Neuronal stem cell (in vitro differentiated cells): Measurements from ENCODE around the gene KMT2C.

Source experiments
- DNase-seq: peaks from one replicate; pipeline ENCODE4 v3.0.0-alpha.2; 2013; ENCODE audit warnings: low spot score
- H2AFZ ChIP-seq: one replicate; pipeline ENCODE4 v1.6.1; 2013; ENCODE audit warnings: mild to moderate bottlenecking, low read length, inconsistent platforms
- H2AK5ac ChIP-seq: 2 replicates; pipeline ENCODE4 v1.6.1; 2013; ENCODE audit warnings: low read depth, mild to moderate bottlenecking, inconsistent platforms, low read length, moderate library complexity, mixed read lengths
- H2BK120ac ChIP-seq: 2 replicates; pipeline ENCODE4 v1.6.1; 2013; ENCODE audit warnings: low read depth, mild to moderate bottlenecking, inconsistent platforms, low read length, moderate library complexity, mixed read lengths
- H2BK12ac ChIP-seq: one replicate; pipeline ENCODE4 v1.6.1; 2013; ENCODE audit warnings: low read length, inconsistent platforms
- H2BK15ac ChIP-seq: 2 replicates; pipeline ENCODE4 v1.6.1; 2013; ENCODE audit warnings: mild to moderate bottlenecking, low read length, inconsistent platforms, mixed read lengths
- H2BK5ac ChIP-seq: one replicate; pipeline ENCODE4 v1.6.1; 2013; ENCODE audit warnings: inconsistent platforms, mild to moderate bottlenecking, low read length, moderate library complexity
- H3K14ac ChIP-seq: one replicate; pipeline ENCODE4 v1.6.1; 2013; ENCODE audit warnings: low read length, inconsistent platforms
- H3K18ac ChIP-seq: 2 replicates; pipeline ENCODE4 v1.6.1; 2013; ENCODE audit warnings: low read length, inconsistent platforms
- H3K23ac ChIP-seq: 2 replicates; pipeline ENCODE4 v1.6.1; 2013; ENCODE audit warnings: low read depth, mild to moderate bottlenecking, mixed read lengths, low read length, inconsistent platforms; ENCODE audit not compliant: poor library complexity
- H3K27ac ChIP-seq: replicated peaks from 3 replicates; pipeline ENCODE4 v1.5.1; 2013; ENCODE audit warnings: low read length, inconsistent platforms
- H3K27me3 ChIP-seq, 3 experiments: 2 replicates each; pipeline ENCODE4 v1.6.1; 2013; ENCODE audit warnings: low read length in 3 of 3, mild to moderate bottlenecking in 2 of 3, inconsistent platforms in 1 of 3, low read depth in 1 of 3, mixed read lengths in 1 of 3, moderate library complexity in 1 of 3; ENCODE audit not compliant: control insufficient read depth in 3 of 3, insufficient read depth in 3 of 3
- H3K36me3 ChIP-seq, 2 donors: replicated peaks in 1 of 2; 2 replicates each; pipeline ENCODE4 v1.6.1; 2013; ENCODE audit warnings: low read length in 2 of 2; ENCODE audit not compliant: control insufficient read depth in 2 of 2, insufficient read depth in 2 of 2
- H3K4ac ChIP-seq: 2 replicates; pipeline ENCODE4 v1.6.1; 2013; ENCODE audit warnings: inconsistent platforms, mild to moderate bottlenecking, low read length, moderate library complexity
- H3K4me1 ChIP-seq, 2 donors: 1 replicate in 1 of 2; 2 replicates in 1 of 2; pipeline ENCODE4 v1.6.1; 2013; ENCODE audit warnings: low read length in 2 of 2, low read depth in 1 of 2; ENCODE audit not compliant: control insufficient read depth in 2 of 2, insufficient read depth in 1 of 2
- H3K4me2 ChIP-seq: one replicate; pipeline ENCODE4 v1.6.1; 2013; ENCODE audit warnings: mild to moderate bottlenecking, low read length, inconsistent platforms; ENCODE audit not compliant: insufficient read depth, poor library complexity, severe bottlenecking
- H3K4me3 ChIP-seq, 2 donors: 2 replicates each; pipeline ENCODE4 v1.5.1; 2013; ENCODE audit warnings: low read length in 2 of 2, mild to moderate bottlenecking in 2 of 2, inconsistent platforms in 1 of 2, moderate library complexity in 1 of 2
- H3K79me1 ChIP-seq: one replicate; pipeline ENCODE4 v1.6.1; 2013; ENCODE audit warnings: low read depth, mild to moderate bottlenecking, inconsistent platforms, low read length, moderate library complexity
- H3K9ac ChIP-seq: one replicate; pipeline ENCODE4 v1.6.1; 2013; ENCODE audit warnings: mild to moderate bottlenecking, low read depth, low read length, inconsistent platforms; ENCODE audit not compliant: poor library complexity
- H3K9me3 ChIP-seq, 2 donors: replicated peaks in 1 of 2; 2 replicates each; pipeline versions ENCODE3 to v1.6.1; 2013; ENCODE audit warnings: low read length in 2 of 2, mild to moderate bottlenecking in 2 of 2, inconsistent platforms in 1 of 2, low read depth in 1 of 2, mixed read lengths in 1 of 2, moderate library complexity in 1 of 2; ENCODE audit not compliant: control insufficient read depth in 2 of 2, insufficient read depth in 1 of 2
- H4K8ac ChIP-seq: one replicate; pipeline ENCODE4 v1.6.1; 2013; ENCODE audit warnings: low read depth, mild to moderate bottlenecking, inconsistent platforms, low read length, moderate library complexity
- H4K91ac ChIP-seq: one replicate; pipeline ENCODE4 v1.6.1; 2013; ENCODE audit warnings: low read length, low read depth, mild to moderate bottlenecking, inconsistent platforms; ENCODE audit not compliant: poor library complexity
- WGBS, 2 donors: extraction: QIAGEN DNeasy Blood & Tissue Kit; methylation state at CpG; one replicate each; pipeline ENCODE4 v1.1.7; 2013; ENCODE audit warnings: missing lambda C conversion rate in 2 of 2, mixed read lengths in 1 of 2; ENCODE audit not compliant: insufficient read length in 2 of 2, insufficient replicate concordance in 1 of 2; ENCODE audit errors: extremely low coverage in 2 of 2; 5-methylcytosine and 5-hydroxymethylcytosine counted together

KMT2C gene

DNA sequence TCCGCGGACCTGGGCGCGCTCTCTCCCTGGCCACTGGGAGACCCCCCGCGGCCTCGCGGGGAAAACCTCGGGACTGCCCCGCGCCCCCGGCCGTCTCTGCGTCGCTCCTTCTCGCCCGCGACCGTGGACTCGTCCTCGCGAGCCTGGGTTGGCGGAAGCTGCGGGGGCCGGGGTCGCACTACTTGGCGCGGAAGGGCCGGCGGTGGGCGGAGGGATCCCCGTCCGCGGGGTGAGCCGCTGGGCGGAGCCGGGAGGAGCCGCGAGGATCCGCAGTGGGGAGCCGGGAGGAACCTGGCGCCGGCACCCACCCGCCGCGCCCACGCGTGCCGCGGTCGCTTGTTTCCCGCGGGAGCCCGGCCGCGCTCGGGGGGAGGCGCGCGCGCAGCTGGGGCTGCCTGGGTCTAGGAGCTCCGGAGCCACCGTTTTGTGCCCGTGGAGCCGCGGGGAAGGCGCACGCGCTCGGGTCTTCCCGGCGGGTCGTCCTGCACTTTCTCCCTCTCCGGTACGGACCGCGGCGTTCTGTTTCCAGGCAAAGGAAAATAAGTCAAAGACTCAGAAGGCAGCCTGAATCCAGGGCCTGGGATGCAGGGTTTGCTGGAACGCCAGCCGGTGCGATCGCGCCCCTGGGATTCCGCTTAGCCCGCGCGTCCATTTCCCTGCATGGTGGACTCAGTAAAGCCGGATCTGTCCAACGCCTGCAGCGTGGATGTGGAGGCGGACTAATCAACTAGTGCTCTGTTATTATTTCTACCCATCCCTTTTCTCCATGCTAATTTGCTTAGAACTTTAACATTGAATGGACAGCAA, 28.7 kb upstream of the KMT2C start:
- peaks cover 0 to 5% of the 10 kb centered on the region in 2 donors for H3K4me1 ChIP-seq
- peak overlapping the region; percentile 99 for H2AFZ ChIP-seq
- H3K4me3 ChIP-seq, result peak overlapping the region; percentile 92 to 95
- H2BK5ac ChIP-seq, result peak overlapping the region; percentile 53
- no CpG with 5 or more reads among the region's 91 CpGs for WGBS, 2 donors
- peak overlapping the region; percentile 80 for H3K4me2 ChIP-seq
- H3K9ac ChIP-seq, result peak overlapping the region; percentile 92
- H3K14ac ChIP-seq, result peak overlapping the region; percentile 75
- H4K91ac ChIP-seq, result peak overlapping the region; percentile 92
- H2BK120ac ChIP-seq, result peak overlapping the region; percentile 89
- H3K18ac ChIP-seq, result peak overlapping the region; percentile 90
- H3K4ac ChIP-seq, result no peak overlapping the region
- peaks cover 5% of the 10 kb centered on the region for H3K79me1 ChIP-seq
- H3K27me3 ChIP-seq, result no peaks in the 10 kb centered on the region
- peak overlapping the region; percentile 98 for H3K23ac ChIP-seq
- peak; percentile 43 for DNase-seq
- peak overlapping the region; percentile 90 for H3K27ac ChIP-seq
- peaks cover 0 to 2% of the 10 kb centered on the region in 2 donors for H3K9me3 ChIP-seq
- H2BK12ac ChIP-seq, result no peak overlapping the region
- H2AK5ac ChIP-seq, result peak overlapping the region; percentile 40
- H4K8ac ChIP-seq, result no peak overlapping the region
- H3K36me3 ChIP-seq, result no peaks in the 10 kb centered on the region
- H2BK15ac ChIP-seq, result peak overlapping the region; percentile 87

DNA sequence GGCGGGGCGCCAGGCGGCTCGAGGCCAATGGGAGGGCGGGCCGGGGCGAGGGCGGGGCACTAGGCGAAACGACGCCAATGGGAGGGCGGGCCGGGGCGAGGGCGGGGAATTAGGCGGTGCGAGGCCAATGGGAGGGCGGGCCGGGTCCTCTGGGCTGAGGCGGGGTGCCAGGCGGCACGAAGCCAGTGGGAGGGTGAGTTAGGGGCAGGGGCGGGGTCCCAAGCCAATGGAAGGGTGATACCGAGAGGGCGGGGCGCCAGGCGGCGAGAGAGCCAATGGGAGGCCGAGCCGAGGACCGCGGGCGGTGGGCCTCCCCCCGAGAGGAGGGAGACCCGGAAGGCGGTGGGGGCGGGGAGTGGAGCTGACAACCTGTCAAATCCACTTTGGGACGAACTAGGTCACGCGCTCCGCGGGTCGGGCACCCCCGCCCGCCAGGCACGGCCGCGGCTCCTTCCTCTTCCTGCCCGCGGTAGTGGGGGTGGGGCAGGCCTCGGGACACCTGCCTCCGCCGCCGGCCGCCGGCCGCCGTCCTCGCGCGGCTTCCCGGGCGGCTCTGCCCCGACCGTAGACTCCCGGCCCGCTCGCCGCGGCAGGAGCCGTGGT, 28.0 kb upstream of the KMT2C start:
- no peak overlapping the region for H4K91ac ChIP-seq
- no peak overlapping the region for H2AK5ac ChIP-seq
- peak overlapping the region; percentile 21 for H3K14ac ChIP-seq
- peak overlapping the region; percentile 89 for H2BK120ac ChIP-seq
- H3K4ac ChIP-seq, result no peak overlapping the region
- H4K8ac ChIP-seq, result no peak overlapping the region
- peak overlapping the region; percentile 98 for H3K23ac ChIP-seq
- H3K4me2 ChIP-seq, result peak overlapping the region; percentile 80
- H2AFZ ChIP-seq, result peak overlapping the region; percentile 99
- H2BK15ac ChIP-seq, result peak overlapping the region; percentile 75
- H3K27ac ChIP-seq, result peak overlapping the region; percentile 90
- peaks cover 0 to 2% of the 10 kb centered on the region in 2 donors for H3K9me3 ChIP-seq
- H2BK5ac ChIP-seq, result peak overlapping the region; percentile 53
- peak; percentile 99 for DNase-seq
- H2BK12ac ChIP-seq, result no peak overlapping the region
- peaks cover 0 to 5% of the 10 kb centered on the region in 2 donors for H3K4me1 ChIP-seq
- H3K4me3 ChIP-seq, result peak overlapping the region; percentile 92 to 95
- WGBS, 2 donors, result no CpG with 5 or more reads among the region's 71 CpGs
- no peaks in the 10 kb centered on the region for H3K36me3 ChIP-seq
- peak overlapping the region; percentile 90 for H3K18ac ChIP-seq
- peak overlapping the region; percentile 92 for H3K9ac ChIP-seq
- no peaks in the 10 kb centered on the region for H3K27me3 ChIP-seq
- H3K79me1 ChIP-seq, result peaks cover 6% of the 10 kb centered on the region

DNA sequence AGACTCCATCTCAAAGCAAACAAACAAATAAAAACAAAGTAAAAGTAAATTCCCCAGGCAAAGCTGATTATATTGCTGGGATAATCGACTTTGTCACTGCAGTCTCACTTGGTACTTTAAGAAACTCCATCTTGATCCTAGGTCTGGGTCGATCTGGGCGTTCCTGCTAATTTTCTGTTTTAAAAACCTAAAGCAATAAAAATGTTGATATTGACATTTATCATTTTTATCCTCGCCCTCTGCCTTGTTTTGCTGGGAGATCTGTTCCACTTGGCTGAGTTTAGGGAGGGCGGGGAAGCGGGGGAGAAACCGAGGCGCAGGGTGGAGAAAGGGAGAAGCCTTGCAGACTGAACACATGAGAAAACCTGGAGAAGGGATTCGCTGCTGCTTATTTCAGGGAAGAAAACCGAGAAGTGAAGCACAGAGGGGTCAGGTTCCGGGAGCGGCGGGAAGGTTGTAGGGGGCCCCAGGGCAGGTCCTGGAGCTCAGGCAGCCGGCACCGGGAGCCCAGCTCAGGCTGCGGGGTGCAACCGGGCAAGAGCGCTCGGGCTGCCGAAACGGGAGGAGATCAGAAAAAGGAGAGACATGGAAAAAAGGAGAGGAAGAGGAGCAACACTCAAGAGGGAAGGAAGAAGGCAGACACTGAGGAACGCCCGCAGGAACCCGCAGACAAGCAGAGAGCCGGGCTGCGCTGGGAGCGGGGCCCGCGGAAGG, 27.3 kb upstream of the KMT2C start:
- Histone ChIP-seq H3K23ac (no peak overlapping the region), H3K36me3 (no peaks in the 10 kb centered on the region), H3K27ac (peak overlapping the region; percentile 94), H2BK15ac (no peak overlapping the region), H4K91ac (no peak overlapping the region), H3K9me3 (peaks cover 0 to 2% of the 10 kb centered on the region in 2 donors), H2AK5ac (no peak overlapping the region), H2BK5ac (no peak overlapping the region), H4K8ac (no peak overlapping the region), H2BK12ac (no peak overlapping the region), H3K4me2 (peak overlapping the region; percentile 56), H3K18ac (peak overlapping the region; percentile 87), H3K4ac (no peak overlapping the region), H3K9ac (peak overlapping the region; percentile 38), H3K79me1 (peaks cover 6% of the 10 kb centered on the region), H3K27me3 (no peaks in the 10 kb centered on the region), H2AFZ (peak overlapping the region; percentile 98), H3K4me1 (peaks cover 0 to 5% of the 10 kb centered on the region in 2 donors), H3K4me3 (peak overlapping the region; percentile 71 to 86), H2BK120ac (no peak overlapping the region), H3K14ac (no peak overlapping the region)
- WGBS, 2 donors, result no CpG with 5 or more reads among the region's 29 CpGs
- DNase-seq, result peak; percentile 70
